ENCODE measurements around the gene COL18A1.

COL18A1 gene

GRCh38 chr21:45383111-45383614, 21.8 kb upstream of the COL18A1 start:
- DNase-seq (ENCODE audit: low read depth in 2 of 2), result no peak

- no peak for DNase-seq (ENCODE audit: low read depth in 2 of 2)
Observed at GRCh38 chr21:45383615-45384201, 21.3 kb upstream of the COL18A1 start.

- DNase-seq (ENCODE audit: low read depth in 2 of 2), result no peak
Observed at GRCh38 chr21:45384656-45385548, 20.1 kb upstream of the COL18A1 start.

GRCh38 chr21:45385549-45386050, 19.4 kb upstream of the COL18A1 start:
- no peak for DNase-seq (ENCODE audit: low read depth in 2 of 2)

GRCh38 chr21:45386336-45386727, 18.6 kb upstream of the COL18A1 start:
- DNase-seq (ENCODE audit: low read depth in 2 of 2), result no peak

GRCh38 chr21:45386728-45387371, 18.1 kb upstream of the COL18A1 start:
- no peak for DNase-seq (ENCODE audit: low read depth in 2 of 2)

GRCh38 chr21:45387506-45387905, 17.5 kb upstream of the COL18A1 start:
- DNase-seq (ENCODE audit: low read depth in 2 of 2), result no peak

GRCh38 chr21:45388011-45388521, 16.9 kb upstream of the COL18A1 start:
- no peak for DNase-seq (ENCODE audit: low read depth in 2 of 2)

- DNase-seq (ENCODE audit: low read depth in 2 of 2), result no peak
Observed at GRCh38 chr21:45388611-45389296, 16.2 kb upstream of the COL18A1 start.

- no peak for DNase-seq (ENCODE audit: low read depth in 2 of 2)
Observed at GRCh38 chr21:45390121-45390751, 14.7 kb upstream of the COL18A1 start.

- no peak for DNase-seq (ENCODE audit: low read depth in 2 of 2)
Observed at GRCh38 chr21:45390831-45391742, 13.9 kb upstream of the COL18A1 start.

GRCh38 chr21:45391743-45392572, 13.0 kb upstream of the COL18A1 start:
- DNase-seq (ENCODE audit: low read depth in 2 of 2), result no peak

GRCh38 chr21:45392573-45392971, 12.4 kb upstream of the COL18A1 start:
- no peak for DNase-seq (ENCODE audit: low read depth in 2 of 2)

- DNase-seq (ENCODE audit: low read depth in 2 of 2), result no peak
Observed at GRCh38 chr21:45393021-45393420, 11.9 kb upstream of the COL18A1 start.

GRCh38 chr21:45393833-45394638, 10.9 kb upstream of the COL18A1 start:
- no peak for DNase-seq (ENCODE audit: low read depth in 2 of 2)

GRCh38 chr21:45396620-45396995, 8.4 kb upstream of the COL18A1 start:
- no peak for DNase-seq (ENCODE audit: low read depth in 2 of 2)

GRCh38 chr21:45397381-45397780, 7.6 kb upstream of the COL18A1 start:
- no peak for DNase-seq (ENCODE audit: low read depth in 2 of 2)

- DNase-seq (ENCODE audit: low read depth in 2 of 2), result no peak
Observed at GRCh38 chr21:45401054-45401518, 3.9 kb upstream of the COL18A1 start.

Measured in stimulated activated CD8-positive, alpha-beta memory T cell treated with anti-CD3 and anti-CD28 coated beads, Interleukin-15, amount 100 ng/mL, for 4 hours (primary cell).